ENCODE measurements around the gene HTR5A.

- no peak for TF ChIP-seq POLR2A (IDR thresholded peaks at IDR 0.05)
- TF ChIP-seq CTCF (IDR thresholded peaks at IDR 0.05): no peak
Measured at GRCh38 chr7:155106356-155106755, 36.2 kb downstream of the HTR5A start.
